Keratinocyte (primary cell): ENCODE measurements around the gene NATD1. TPM values are rescaled to one million over a fixed set of nuclear protein-coding genes. Genes with fewer than 3 reads are reported as not detected.

ENCODE experiments used
- DNase-seq: peaks from one replicate; pipeline ENCODE4 v3.0.0-alpha.2; 2011; ENCODE audit warnings: low read depth, missing footprints, low spot score
- FAIRE-seq: peaks from 2 replicates; lab custom pipeline; 2011; peaks lifted over from hg19 to GRCh38; lab: Jason Lieb, UNC
- H2AFZ ChIP-seq: 2 replicates; pipeline ENCODE4 v1.6.0; 2012; ENCODE audit warnings: low read length, control low read depth, inconsistent platforms; ENCODE audit not compliant: control insufficient read depth
- H3K27ac ChIP-seq: 2 replicates; pipeline ENCODE4 v1.5.1; 2011; ENCODE audit warnings: low read length; ENCODE audit not compliant: control insufficient read depth, insufficient read depth
- H3K27me3 ChIP-seq: 3 replicates; pipeline ENCODE4 v1.6.0; 2011; ENCODE audit warnings: low read length; ENCODE audit not compliant: control insufficient read depth, insufficient read depth; ENCODE audit errors: extremely low read depth
- H3K36me3 ChIP-seq, 2 experiments: 2 replicates in 1 of 2; 3 replicates in 1 of 2; pipeline ENCODE4 v1.5.1; 2011; ENCODE audit warnings: low read length in 2 of 2, mild to moderate bottlenecking in 1 of 2; ENCODE audit not compliant: control insufficient read depth in 2 of 2, insufficient read depth in 2 of 2; ENCODE audit errors: extremely low read depth in 1 of 2
- H3K4me1 ChIP-seq: 3 replicates; pipeline ENCODE4 v1.5.1; 2011; ENCODE audit warnings: low read length; ENCODE audit not compliant: control insufficient read depth, insufficient read depth; ENCODE audit errors: extremely low read depth
- H3K4me2 ChIP-seq: 3 replicates; pipeline ENCODE4 v1.6.0; 2011; ENCODE audit warnings: low read depth, low read length; ENCODE audit not compliant: control insufficient read depth, insufficient read depth; ENCODE audit errors: extremely low read depth
- H3K4me3 ChIP-seq, 3 experiments: fragments of 200-600 bp in 1 of 3; sonication (generic) in 1 of 3; 2 replicates in 2 of 3; 3 replicates in 1 of 3; pipeline ENCODE4 v1.5.1; 2011 to 2016; ENCODE audit warnings: low read length in 3 of 3, mild to moderate bottlenecking in 3 of 3, control low read depth in 2 of 3, inconsistent platforms in 1 of 3, low read depth in 1 of 3, mixed read lengths in 1 of 3, mixed run types in 1 of 3, moderate library complexity in 1 of 3; ENCODE audit not compliant: control insufficient read depth in 2 of 3, insufficient read depth in 2 of 3; ENCODE audit errors: extremely low read depth in 1 of 3
- H3K79me2 ChIP-seq: 2 replicates; pipeline ENCODE4 v1.6.0; 2012; ENCODE audit warnings: low read length; ENCODE audit not compliant: control insufficient read depth, insufficient read depth
- H3K9ac ChIP-seq: 3 replicates; pipeline ENCODE4 v1.6.0; 2011; ENCODE audit warnings: low read length; ENCODE audit not compliant: control insufficient read depth, insufficient read depth; ENCODE audit errors: extremely low read depth
- H3K9me1 ChIP-seq: 3 replicates; pipeline ENCODE4 v1.6.0; 2011; ENCODE audit warnings: low read length; ENCODE audit not compliant: control insufficient read depth, insufficient read depth; ENCODE audit errors: extremely low read depth
- H3K9me3 ChIP-seq: 2 replicates; pipeline ENCODE4 v1.5.1; 2012; ENCODE audit warnings: low read depth, low read length; ENCODE audit not compliant: control insufficient read depth
- H4K20me1 ChIP-seq: 3 replicates; pipeline ENCODE4 v1.6.0; 2011; ENCODE audit warnings: low read length; ENCODE audit not compliant: control insufficient read depth, insufficient read depth; ENCODE audit errors: extremely low read depth
- CTCF ChIP-seq, 3 experiments: IDR thresholded peaks in 1 of 3; conservative IDR thresholded peaks in 1 of 3; optimal IDR thresholded peaks in 1 of 3; 2 replicates in 2 of 3; 3 replicates in 1 of 3; pipeline versions ENCODE3 to v1.5.1; 2011; ENCODE audit warnings: low read length in 3 of 3, mild to moderate bottlenecking in 3 of 3, moderate library complexity in 2 of 3, control low read depth in 1 of 3, inconsistent platforms in 1 of 3; ENCODE audit not compliant: insufficient read depth in 2 of 3; ENCODE audit errors: extremely low read depth in 1 of 3
- EZH2 ChIP-seq: IDR thresholded peaks from one replicate; pipeline ENCODE4 v1.6.1; 2012; ENCODE audit warnings: inconsistent platforms, mild to moderate bottlenecking, low read length, moderate library complexity
- dilution Hi-C: fragments of 300-500 bp; cut with MboI; formaldehyde crosslinking; loops from one replicate; pipeline ENCODE4 v1.7.0; 2020; ENCODE audit warnings: low sequenced_read_pairs; ENCODE audit not compliant: extremely low pct_ligation_motif_present
- polyA plus RNA-seq, 5 experiments: library from polyadenylated mRNA; depleted of rRNA in 3 of 5; stranded (reverse) in 3 of 5; stranded (forward) in 1 of 5; unstranded in 1 of 5; fragments of >200 nt; gene quantifications; 1 replicate in 1 of 5; 2 replicates in 3 of 5; 3 replicates in 1 of 5; pipeline versions ENCODE4 v1.2.1 to v1.2.3, GENCODE V29; 2011 to 2012; ENCODE audit warnings: missing spikeins in 2 of 5, low read depth in 1 of 5, low replicate concordance in 1 of 5

The NATD1 gene
- polyA plus RNA-seq, 1 donor (not counting 4 experiments of a cell fraction or from before 2014, with no cell fraction given), result 1.5 TPM

- Histone ChIP-seq H4K20me1 (no peaks in the 10 kb centered on the region), H2AFZ (no peak overlapping the region), H3K4me2 (no peak overlapping the region), H3K4me3 (no peak overlapping the region), H3K27me3 (no peaks in the 10 kb centered on the region), H3K9me3 (no peaks in the 10 kb centered on the region), H3K36me3 (no peaks in the 10 kb centered on the region), H3K79me2 (no peaks in the 10 kb centered on the region), H3K9me1 (no peaks in the 10 kb centered on the region), H3K27ac (no peak overlapping the region), H3K9ac (no peak overlapping the region), H3K4me1 (peaks cover 11% of the 10 kb centered on the region)
- FAIRE-seq (no peak), DNase-seq (no peak)
- dilution Hi-C loops, result no loop called here
- TF ChIP-seq CTCF (optimal IDR thresholded peaks at IDR 0.05 in 1 of 3, IDR thresholded peaks at IDR 0.05 in 1 of 3, conservative IDR thresholded peaks at IDR 0.05 in 1 of 3; ENCODE audit: extremely low read depth in 1 of 3, insufficient read depth in 2 of 3, low read length in 3 of 3) (no peak), EZH2 (no peak)
Observed at GRCh38 chr17:21246698-21247097, 6.5 kb downstream of the NATD1 start.

- no peak overlapping the region for H2AFZ ChIP-seq
- H4K20me1 ChIP-seq, result no peaks in the 10 kb centered on the region
- no peak overlapping the region for H3K4me3 ChIP-seq
- no peak for TF ChIP-seq CTCF (optimal IDR thresholded peaks at IDR 0.05 in 1 of 3, IDR thresholded peaks at IDR 0.05 in 1 of 3, conservative IDR thresholded peaks at IDR 0.05 in 1 of 3; ENCODE audit: extremely low read depth in 1 of 3, insufficient read depth in 2 of 3, low read length in 3 of 3)
- TF ChIP-seq EZH2, result no peak
- no peaks in the 10 kb centered on the region for H3K9me3 ChIP-seq
- H3K27me3 ChIP-seq, result no peaks in the 10 kb centered on the region
- no peaks in the 10 kb centered on the region for H3K36me3 ChIP-seq
- no peak overlapping the region for H3K27ac ChIP-seq
- peaks cover 7% of the 10 kb centered on the region for H3K4me1 ChIP-seq
- DNase-seq (no peak), FAIRE-seq (no peak)
- no peak overlapping the region for H3K4me2 ChIP-seq
- dilution Hi-C loops, result no loop called here
- H3K9ac ChIP-seq, result no peak overlapping the region
- no peaks in the 10 kb centered on the region for H3K9me1 ChIP-seq
- no peaks in the 10 kb centered on the region for H3K79me2 ChIP-seq
Observed at GRCh38 chr17:21245639-21246084, 7.5 kb downstream of the NATD1 start.
